ENCODE measurements around the gene PDHX.
"Not testable (repeated sequence)": the region's sequence is repeated elsewhere in the genome, so short reads cannot be mapped to it uniquely, and the experiment has no call there.

Gene PDHX

DNA sequence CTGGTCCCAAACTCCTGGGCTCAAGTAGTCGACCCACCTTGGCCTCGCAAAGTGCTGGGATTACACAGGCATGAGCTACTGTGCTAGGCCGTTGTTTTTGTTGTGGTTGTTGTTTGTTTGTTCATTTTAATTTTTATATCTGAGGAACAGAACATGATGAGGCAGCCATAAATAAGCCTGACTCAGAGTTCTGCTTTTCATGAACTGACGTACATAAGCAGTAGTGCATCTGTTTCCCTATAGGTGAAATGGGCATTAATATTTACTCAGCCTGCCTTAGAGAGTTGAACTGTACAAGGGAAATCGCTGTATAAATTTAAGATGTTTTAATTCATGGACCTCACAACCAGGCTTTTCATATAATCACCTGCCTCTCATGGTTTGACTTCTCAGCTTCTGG lies 80.5 kb downstream of the PDHX start:
- no peak for DNase-seq

DNA sequence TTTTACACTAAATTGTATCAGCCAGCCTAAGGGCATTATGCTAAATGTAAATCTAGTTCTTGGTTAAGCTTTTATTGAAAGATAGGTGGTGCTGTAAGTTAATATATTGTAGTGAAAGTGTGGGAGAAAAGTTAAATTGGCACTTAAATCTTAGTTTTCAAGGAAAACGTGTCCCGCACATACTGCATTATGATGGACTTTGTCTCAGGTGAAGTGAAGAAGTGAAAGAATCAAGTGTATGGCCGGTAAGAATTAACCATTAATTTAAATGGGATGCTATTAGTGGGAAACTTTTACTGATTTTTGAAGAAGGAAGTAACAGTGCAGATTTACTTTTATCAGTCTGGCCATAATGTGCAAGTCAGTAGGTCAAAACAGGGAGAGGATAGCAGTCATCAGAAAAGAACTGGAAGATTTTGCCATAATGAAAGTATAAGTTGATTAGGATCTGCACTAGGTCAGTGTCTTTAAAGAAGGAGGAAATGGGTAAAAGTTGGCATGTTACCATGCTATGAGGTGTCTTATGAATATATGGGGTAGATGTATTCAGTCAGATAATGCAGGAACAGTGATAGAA lies 81.6 kb downstream of the PDHX start:
- DNase-seq, result no peak

DNA sequence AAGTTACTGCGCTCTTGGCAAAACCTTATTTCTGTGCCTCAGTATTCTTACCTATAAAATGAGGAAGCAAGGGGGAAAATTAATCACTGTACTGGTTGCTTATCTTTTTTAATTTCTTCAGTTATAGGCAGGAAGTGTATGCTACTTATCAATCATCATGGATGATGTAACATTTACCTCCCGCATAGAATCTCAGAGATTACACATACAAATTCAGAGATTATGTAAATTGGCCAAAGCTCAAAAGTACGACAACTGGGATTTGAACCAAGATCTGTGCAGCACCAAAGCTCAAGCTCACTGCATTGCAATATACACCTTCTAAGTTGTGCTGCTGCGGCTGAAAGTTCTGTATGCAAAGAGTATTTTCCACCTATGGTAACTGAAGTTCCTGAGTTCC lies 83.0 kb downstream of the PDHX start:
- DNase-seq, result no peak

DNA sequence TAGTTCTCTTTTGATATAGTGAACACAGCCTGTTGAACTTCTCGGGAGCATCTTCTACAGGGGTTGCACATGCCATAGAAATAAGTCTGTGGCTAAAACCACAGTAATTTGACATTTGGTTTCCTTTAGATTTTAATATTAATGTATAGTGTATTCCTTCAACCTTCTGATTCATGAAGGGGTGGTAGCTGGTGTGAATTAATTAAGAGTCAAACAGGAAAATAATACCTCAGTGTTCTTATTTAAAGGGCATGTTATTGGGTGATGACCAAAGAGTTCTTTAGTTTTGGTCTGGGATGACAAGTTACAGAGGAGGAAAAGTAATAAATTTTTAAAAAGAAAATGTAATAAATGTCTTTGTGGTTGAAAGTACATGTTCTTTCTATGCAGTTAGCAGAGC lies 86.8 kb downstream of the PDHX start:
- no peak for DNase-seq

DNA sequence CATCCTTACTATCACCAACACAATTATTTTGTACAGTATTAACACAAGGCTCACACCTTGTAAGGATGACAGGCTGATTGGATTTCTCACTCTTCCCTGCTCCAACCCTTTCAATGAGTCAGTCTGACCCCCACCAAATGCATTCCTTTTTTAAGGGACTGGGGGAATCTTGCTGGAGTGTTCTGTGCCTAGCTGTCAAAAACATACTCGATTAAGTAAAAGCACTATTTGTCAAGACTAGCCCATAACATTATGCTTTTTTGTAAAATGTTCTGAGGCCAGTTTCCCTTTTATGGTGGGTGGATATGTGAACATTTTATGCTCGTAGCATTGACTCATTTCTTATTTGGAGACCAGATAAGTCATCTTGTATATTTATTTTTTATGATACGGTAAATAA lies 87.2 kb downstream of the PDHX start:
- DNase-seq, result no peak

DNA sequence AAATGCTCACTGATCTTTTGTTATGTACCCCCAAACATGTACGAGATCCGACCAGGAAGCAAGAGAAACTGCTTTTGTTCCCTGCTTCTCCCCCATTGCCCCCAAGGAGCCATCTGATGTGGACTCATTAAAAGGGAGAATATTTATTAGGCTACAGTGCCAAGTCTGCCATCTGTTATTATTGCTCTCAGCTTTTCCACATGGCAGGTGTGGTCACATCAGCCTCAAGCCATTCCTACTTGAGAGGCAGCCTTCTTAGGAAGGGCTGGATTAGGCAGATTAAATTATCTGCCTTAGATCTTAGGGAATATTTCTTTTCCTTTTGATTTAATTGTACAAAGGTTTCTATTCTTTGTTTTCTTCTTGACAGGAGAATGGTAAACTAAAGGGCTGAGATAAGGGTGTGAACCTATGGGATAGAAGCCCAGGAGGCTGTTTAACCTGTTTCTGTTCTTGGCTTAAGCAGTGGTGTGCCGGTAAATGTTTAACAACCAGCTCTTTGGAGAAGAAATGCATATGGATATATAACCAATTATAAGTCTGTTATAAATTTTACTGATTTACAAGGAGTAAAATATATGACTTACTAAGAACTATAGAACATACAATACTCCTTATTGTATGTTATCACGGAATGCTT lies 88.8 kb downstream of the PDHX start:
- DNase-seq, result no peak

DNA sequence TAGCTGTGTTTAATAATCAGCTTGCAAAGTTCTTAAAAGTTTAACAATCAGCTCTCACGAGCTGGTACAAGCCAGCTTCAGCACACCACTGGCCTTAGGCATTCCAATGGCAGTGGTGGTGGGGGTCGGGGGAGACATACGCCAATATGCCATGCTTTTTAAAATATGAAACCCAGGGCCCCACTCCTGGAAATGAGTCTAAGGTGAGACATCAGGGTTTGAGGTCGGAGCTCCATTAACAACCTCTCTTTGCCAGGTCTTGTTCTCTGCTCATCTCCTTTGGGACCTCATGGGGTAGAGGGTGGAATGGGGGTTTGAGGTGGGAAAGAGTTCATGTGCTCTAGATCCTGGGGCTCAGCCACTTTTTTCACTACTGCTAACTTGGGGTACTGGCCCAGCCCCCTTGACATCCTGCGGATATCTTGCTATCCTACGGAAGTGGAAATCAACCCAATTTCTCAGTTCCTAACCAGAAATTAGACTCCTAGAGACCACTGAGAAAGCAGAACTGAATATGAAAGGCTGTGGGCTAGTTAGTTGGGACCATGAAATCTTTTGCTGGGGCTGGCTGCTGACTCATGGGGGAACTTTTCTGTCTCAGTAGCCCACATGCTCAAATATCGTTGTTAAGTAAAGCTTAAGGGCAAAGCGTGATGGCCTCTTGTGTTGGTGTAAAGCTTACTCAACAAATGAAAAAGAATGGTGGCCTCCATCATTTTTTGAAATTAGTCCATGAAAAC lies 90.1 kb downstream of the PDHX start:
- DNase-seq, result no peak

DNA sequence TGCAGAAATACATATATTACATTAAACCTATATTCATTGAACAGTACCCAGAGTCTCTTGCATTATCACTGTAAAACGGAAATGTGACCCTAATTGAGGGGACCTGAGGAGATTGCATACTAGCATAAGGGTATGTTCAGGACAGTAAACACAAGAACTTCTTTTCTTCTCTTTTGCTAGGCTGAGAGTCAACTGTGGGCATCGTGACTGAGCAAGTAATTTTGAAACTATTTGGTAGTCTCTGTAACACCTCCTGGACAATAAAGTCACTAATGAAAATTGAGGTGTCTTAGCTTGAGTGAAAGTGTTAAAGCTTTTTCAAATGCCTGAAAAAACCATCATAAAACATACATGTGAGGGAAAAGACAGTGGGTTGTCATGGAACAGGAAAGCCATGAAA lies 90.9 kb downstream of the PDHX start:
- no peak for DNase-seq

DNA sequence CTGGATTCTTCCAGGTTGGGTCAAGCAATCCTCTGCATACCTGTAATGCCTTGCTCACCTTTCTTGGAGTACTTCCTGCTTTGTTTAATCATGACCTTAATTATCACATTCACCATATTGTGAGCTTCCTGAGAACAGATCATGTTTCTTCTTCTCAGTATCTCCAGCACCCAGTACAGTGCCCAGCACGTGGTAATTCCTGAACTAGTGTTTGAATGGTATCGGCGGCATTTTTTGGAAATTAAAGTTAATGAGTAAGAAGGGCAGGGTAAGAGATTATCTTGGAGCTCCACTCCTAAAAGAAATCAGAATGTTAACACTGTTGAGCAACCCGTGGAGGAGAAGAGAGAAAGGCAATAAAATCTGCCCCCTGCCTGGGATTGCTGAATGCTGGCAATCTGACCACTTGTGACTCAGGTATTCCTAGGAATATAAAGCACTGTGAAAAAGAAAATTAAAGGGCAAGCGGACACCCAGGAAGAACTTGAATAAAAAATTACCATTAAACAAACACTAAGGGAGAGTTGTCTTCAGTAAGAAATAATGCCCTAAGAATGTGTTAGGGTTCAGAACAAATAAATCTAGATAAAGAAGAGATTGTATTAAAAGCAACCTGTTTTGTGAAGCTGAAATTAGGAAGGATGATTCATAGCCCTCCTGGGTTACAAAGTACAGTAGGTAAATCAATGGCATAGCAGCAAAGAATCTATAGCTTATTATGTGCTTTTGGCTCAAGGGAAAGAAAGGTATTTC lies 92.9 kb downstream of the PDHX start:
- peak; percentile 20 for DNase-seq

DNA sequence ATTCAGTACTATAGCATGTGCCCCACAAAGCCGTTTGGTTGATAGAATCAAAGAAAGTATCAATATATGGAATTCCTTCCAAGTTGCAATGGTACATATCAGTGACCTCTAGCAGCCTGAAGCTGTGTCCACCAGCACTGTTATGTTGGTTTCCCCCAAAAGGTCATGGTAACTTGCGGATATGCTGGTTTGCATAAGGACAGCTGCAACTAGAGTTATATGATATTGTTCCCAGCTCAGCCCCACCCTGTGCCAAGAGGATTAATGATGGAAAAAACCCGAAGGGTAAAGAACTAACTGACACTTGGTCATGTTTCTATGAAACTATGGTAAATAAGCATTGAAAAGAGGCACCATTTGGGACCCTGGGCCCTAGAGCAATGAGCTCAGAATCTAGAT lies 93.5 kb downstream of the PDHX start:
- no peak for DNase-seq

DNA sequence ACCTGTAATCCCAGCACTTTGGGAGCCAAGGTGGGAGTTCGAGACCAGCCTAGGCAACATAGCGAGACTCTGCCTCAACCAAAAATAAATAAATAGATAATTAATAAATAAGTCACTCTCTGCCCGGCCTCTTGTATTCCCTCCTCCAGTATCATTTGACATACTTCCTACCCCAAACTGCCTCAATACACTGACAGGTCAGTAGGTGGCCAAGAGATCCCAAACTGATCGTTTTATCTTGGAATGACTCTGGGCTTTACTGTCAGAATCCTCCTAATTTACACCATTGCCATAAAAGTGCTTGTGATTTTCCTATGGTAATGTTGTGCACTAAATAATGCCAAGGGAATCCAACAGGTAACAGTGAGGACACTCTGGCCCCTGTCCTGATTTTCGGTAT lies 94.2 kb downstream of the PDHX start:
- DNase-seq, result no peak

DNA sequence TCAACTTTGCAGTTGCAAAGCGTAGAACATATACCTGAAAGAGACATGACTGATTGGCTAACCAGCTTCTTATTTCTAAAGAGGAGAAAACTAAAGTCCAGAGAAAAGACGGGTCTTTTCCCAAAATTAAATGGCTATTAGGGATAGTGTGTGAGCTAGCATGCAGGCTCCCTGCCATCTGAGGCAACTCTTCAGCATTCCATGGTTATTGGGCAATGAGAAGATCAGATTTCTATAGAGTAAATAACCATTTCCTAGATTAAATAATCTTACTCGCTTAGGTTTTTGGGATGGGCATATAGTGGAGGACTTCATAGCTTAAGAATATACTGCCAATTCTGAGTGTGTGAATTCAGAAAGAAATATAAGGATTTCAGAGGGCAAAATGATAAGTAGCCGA lies 95.0 kb downstream of the PDHX start:
- no peak for DNase-seq

DNA sequence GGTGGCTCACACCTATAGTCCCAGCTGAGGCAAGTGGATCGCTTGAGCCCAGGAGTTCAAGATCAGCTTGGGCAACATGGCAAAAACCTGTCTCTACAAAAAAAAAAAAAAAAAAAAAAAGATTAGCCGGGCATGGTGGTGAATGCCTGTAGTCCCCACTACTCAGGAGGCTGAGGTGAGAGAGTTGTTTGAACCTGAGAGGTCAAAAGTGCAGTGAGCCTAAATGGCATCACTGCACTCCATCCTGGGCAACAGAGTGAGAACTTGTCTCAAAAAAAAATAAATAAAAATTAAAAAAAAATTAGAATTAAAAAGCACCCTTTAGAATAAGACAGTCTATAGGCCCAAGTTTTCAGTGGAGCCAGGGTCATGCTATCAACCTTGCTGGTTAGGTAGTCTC lies 95.5 kb downstream of the PDHX start:
- DNase-seq, result no peak

DNA sequence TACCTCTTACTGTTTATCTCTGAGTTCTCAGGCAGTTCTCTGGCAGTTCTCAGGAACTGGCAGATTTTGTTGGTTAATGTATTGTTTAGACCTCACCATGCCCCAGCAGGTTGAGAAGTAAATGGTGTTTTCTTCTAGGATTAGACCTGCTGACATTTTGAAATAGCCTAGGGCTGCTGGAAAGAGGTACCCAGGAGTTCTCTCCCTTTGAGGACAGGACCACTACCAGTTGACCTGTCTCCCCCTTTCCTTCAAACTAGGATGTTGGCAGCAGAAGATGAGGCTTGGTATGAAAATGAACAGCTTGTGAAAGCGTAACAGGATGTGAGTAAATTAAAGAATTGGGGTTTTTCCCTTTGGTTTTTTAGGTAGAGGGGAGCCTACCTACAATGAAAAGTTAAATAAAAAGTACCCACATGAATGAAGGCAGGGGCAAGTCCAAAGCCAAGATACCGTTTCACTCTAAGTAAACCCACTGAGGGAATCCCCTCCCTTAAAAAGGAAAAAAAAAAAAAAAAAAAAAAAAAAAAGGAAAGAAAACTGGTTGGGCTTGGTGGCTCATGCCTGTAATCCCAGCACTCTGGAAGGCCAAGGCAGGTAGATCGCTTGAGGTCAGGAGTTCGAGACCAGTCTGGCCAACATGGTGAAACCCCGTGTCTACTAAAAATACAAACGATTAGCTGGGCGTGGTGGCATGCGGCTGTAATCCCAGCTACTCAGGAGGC lies 96.2 kb downstream of the PDHX start:
- DNase-seq, result no peak

DNA sequence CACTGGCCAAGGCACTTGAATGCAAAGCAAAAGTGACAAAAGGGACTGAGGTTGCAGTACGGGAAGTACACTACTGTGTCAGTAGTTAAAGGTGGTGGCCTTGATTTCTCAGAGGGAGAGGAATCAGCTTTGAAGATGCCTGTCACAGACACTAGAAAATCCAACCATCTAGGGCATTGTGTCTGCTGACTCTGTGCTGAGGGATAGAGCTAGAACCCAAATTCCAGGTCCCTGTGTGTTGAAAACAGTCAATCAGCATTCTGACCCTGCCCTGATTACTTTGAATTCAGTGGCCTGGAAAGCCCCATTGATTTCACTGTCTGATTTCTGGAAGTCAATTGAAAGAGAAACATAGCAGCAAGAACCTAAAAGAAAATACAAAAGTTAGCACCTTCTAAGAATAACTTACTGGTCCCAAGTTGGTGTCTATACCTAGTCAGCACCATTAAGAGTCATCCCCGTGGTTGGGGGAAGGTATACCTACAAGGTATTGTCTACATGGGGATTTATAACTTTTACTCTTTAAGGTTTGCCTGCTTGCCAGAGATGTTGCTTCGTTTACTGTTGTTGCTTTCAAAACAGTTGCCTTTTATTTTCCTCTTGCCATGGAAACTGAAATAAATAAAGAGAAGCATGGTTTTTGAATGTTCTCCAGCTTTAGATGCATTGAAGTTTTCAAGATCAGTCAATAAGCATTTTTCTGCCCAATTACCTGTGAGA lies 97.3 kb downstream of the PDHX start:
- no peak for DNase-seq

DNA sequence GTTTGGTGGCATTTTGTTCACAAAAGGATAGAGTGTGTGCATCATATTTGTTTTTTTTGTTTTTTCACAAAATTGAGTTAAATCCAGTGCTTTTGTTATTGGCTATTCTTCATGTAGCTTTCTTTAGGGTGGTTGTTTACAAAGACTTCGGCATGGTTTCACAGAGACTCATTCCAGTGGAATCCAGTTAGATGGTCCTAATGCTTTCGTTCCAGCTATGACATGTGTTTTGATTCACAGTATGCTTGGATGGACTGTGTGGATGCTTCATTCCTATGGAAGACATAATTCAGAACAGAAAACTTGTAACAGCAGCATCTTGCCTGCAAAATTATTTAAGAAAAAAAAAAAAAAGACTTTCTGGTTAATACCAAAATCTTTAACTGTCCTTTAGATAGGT lies 97.9 kb downstream of the PDHX start:
- no peak for DNase-seq

DNA sequence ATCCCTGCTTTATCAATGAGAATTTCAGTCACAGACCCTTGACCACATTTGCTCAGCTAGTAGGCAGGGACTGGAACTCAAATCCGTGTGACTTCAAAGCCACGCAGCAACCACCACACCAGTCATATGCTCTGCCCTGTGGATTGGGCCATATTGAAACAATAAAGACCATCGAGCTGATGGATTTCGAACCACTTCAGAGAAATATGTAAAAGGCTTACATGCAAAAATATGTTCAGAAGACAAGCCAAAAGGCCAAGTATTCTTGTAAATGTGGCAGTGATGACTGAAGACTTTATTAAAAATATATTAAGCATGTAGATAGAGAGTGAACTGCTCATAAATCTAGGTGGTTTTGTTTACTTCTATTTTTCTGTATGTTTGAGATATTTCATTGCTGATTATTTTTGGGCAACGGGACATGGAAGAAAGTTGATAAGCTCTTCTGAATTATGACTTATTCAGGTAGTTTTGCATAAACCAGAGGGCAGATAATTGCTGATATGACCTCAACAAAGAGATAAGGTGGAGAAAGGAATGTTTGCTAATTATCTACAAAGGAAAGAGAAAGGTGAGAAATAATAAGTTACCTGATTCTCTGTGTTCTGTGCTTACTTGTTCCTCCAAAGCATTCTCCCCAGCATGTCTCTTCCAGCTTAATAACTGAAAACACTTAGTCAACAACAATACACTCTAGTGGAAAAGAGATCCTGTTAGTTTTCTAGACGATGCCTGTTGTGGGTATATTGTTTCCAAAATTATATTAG lies 99.4 kb downstream of the PDHX start:
- no peak for DNase-seq

DNA sequence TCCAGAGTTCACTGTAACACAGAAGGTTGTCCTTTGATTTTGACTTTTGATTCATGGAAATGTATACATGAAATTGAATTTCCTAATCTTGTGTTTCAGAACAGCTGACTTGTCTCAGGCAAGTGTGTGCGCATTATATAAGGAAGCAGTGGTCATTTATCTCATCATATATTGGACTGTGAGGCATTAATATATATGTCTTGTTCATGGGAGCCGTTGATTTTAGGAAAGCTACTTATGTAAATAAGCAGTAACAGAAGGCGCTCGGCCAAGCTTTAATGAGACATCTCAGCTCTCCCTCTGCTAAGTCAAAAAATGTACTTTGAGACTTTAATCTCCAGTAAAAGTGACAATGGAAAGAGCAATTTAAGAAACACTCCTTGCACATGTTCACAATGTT lies 100.5 kb downstream of the PDHX start:
- DNase-seq, result no peak

DNA sequence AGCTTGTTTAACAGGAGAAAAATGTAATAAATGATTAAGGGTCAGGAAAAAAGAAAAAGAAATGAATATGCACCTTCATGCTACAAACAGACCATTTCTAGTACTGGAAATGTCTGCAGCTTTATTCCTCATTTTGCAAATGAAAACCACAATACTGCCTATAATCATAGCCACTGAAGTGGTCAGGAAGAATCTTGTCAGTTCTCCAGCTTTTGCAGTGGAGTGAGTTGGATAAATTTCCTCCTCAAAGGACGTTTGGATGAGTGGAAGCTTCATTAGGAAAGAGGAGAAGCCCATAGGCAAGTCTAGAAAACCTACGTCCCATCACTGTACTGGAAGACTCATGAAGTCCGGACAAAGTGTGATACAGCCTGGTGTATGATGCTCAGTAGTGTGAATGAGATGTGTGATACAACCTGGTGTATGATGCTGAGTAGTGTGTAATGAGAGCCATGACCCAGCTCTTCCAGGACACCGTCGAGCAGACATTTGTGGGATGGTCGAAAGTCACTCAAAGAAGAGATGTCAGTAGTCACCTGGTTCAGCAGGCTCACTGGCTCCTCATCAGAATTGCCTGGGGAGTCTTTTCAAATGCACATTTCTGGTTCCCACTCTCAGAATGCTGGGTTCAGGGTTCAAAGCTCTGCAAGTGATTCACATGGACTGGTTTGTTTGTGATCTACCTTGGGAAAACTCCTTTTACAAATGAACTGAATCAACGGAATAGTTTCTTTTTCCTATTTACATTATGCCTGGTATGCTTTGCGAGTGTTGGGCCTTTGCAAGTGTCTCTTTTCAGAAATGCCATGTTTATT lies 101.3 kb downstream of the PDHX start:
- DNase-seq, result no peak

DNA sequence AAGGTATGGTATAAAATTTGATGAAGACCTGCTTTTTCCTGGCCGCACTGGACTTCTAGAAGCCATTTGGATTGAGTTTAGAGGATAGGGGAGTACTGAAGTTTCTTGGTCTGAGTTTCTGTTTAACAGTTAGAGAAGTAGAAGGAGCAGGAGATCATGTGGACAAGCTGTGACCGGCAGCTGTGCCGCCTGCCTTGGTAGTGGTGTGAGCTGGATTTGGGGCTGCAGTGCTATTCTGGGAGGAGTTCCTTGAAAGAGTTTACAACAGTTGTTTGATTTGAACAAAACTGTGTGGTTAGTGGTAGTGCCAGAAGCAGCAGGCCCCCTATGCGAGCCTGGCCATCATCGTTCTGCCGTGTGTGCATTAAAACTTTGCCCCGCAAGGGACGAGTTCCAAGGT lies 105.2 kb downstream of the PDHX start:
- DNase-seq, result no peak

DNA sequence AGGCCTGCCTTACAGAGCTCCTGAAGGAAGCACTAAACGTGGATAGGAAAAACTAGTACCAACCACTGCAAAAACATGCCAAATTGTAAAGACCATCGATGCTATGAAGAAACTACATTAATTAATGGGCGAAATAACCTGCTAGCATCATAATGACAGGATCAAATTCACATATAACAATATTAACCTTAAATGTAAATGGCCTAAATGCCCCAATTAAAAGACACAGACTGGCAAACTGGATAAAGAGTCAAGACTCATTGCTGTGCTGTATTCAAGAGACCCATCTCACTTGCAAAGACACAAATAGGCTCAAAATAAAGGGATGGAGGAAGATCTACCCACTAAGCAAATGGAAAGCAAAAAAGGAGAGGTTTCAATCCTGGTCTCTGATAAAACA lies 107.5 kb downstream of the PDHX start:
- not testable (repeated sequence) for DNase-seq
